Measurements from ENCODE around the gene ZYX.

Gene ZYX

GRCh38 chr7:143416565-143417149 lies 35.5 kb downstream of the ZYX start:
- H3K23ac ChIP-seq (ENCODE audit: low read depth, low read length, poor library complexity): no peak overlapping the region
- no peak overlapping the region for H3K4me3 ChIP-seq (ENCODE audit: low read length in 2 of 2)
- no peak overlapping the region for H4K8ac ChIP-seq (ENCODE audit: low read depth, low read length)
- H2AK5ac ChIP-seq (ENCODE audit: low read depth, low read length): no peak overlapping the region
- no peaks in the 10 kb centered on the region for H3K4me1 ChIP-seq (ENCODE audit: control insufficient read depth in 2 of 2, insufficient read depth in 1 of 2, low read depth in 1 of 2, low read length in 2 of 2)
- H3K18ac ChIP-seq (ENCODE audit: low read length): no peak overlapping the region
- no peak overlapping the region for H3K14ac ChIP-seq (ENCODE audit: low read length)
- H3K27ac ChIP-seq (replicated peaks; ENCODE audit: low read length): no peak overlapping the region
- no peak overlapping the region for H2BK120ac ChIP-seq (ENCODE audit: low read depth, low read length)
- H3K27me3 ChIP-seq (ENCODE audit: control insufficient read depth in 3 of 3, insufficient read depth in 3 of 3, low read depth in 1 of 3, low read length in 3 of 3): peaks cover 0 to 6% (median 0%) of the 10 kb centered on the region in 3 experiments
- no peak overlapping the region for H2AFZ ChIP-seq (ENCODE audit: low read length)
- no peaks in the 10 kb centered on the region for H3K9me3 ChIP-seq (replicated peaks in 1 of 2; ENCODE audit: control insufficient read depth in 2 of 2, insufficient read depth in 1 of 2, low read depth in 1 of 2, low read length in 2 of 2)
- no peak overlapping the region for H2BK12ac ChIP-seq (ENCODE audit: low read length)
- no peak overlapping the region for H2BK15ac ChIP-seq (ENCODE audit: low read length)
- H3K36me3 ChIP-seq (replicated peaks in 1 of 2; ENCODE audit: control insufficient read depth in 2 of 2, insufficient read depth in 2 of 2, low read length in 2 of 2): no peaks in the 10 kb centered on the region
- no CpG with 5 or more reads among the region's 3 CpGs for WGBS, 2 donors (ENCODE audit: extremely low coverage in 2 of 2, insufficient read length in 2 of 2, insufficient replicate concordance in 1 of 2)
- no peak overlapping the region for H3K4me2 ChIP-seq (ENCODE audit: insufficient read depth, low read length, poor library complexity, severe bottlenecking)
- no peak overlapping the region for H3K4ac ChIP-seq (ENCODE audit: low read length)
- no peaks in the 10 kb centered on the region for H3K79me1 ChIP-seq (ENCODE audit: low read depth, low read length)
- H4K91ac ChIP-seq (ENCODE audit: low read depth, low read length, poor library complexity): no peak overlapping the region
- no peak overlapping the region for H3K9ac ChIP-seq (ENCODE audit: low read depth, low read length, poor library complexity)
- peak; percentile 36 for DNase-seq (ENCODE audit: low spot score)
- no peak overlapping the region for H2BK5ac ChIP-seq (ENCODE audit: low read length)

GRCh38 chr7:143417734-143418383 lies 36.7 kb downstream of the ZYX start:
- no peak for DNase-seq (ENCODE audit: low spot score)

GRCh38 chr7:143418681-143419458 lies 37.7 kb downstream of the ZYX start:
- Histone ChIP-seq H3K4ac (ENCODE audit: low read length) (no peak overlapping the region), H2AK5ac (ENCODE audit: low read depth, low read length) (no peak overlapping the region), H3K18ac (ENCODE audit: low read length) (no peak overlapping the region), H3K9ac (ENCODE audit: low read depth, low read length, poor library complexity) (no peak overlapping the region), H3K79me1 (ENCODE audit: low read depth, low read length) (no peaks in the 10 kb centered on the region), H3K4me3 (ENCODE audit: low read length in 2 of 2) (no peak overlapping the region), H3K36me3 (replicated peaks in 1 of 2; ENCODE audit: control insufficient read depth in 2 of 2, insufficient read depth in 2 of 2, low read length in 2 of 2) (no peaks in the 10 kb centered on the region), H2BK15ac (ENCODE audit: low read length) (no peak overlapping the region), H4K91ac (ENCODE audit: low read depth, low read length, poor library complexity) (no peak overlapping the region), H4K8ac (ENCODE audit: low read depth, low read length) (no peak overlapping the region), H3K27ac (replicated peaks; ENCODE audit: low read length) (no peak overlapping the region), H3K23ac (ENCODE audit: low read depth, low read length, poor library complexity) (no peak overlapping the region), H3K4me1 (ENCODE audit: control insufficient read depth in 2 of 2, insufficient read depth in 1 of 2, low read depth in 1 of 2, low read length in 2 of 2) (no peaks in the 10 kb centered on the region), H3K27me3 (ENCODE audit: control insufficient read depth in 3 of 3, insufficient read depth in 3 of 3, low read depth in 1 of 3, low read length in 3 of 3) (peaks cover 0 to 6% (median 0%) of the 10 kb centered on the region in 3 experiments), H2BK12ac (ENCODE audit: low read length) (no peak overlapping the region), H3K9me3 (replicated peaks in 1 of 2; ENCODE audit: control insufficient read depth in 2 of 2, insufficient read depth in 1 of 2, low read depth in 1 of 2, low read length in 2 of 2) (no peaks in the 10 kb centered on the region), H2BK120ac (ENCODE audit: low read depth, low read length) (no peak overlapping the region), H2BK5ac (ENCODE audit: low read length) (no peak overlapping the region), H3K4me2 (ENCODE audit: insufficient read depth, low read length, poor library complexity, severe bottlenecking) (no peak overlapping the region), H2AFZ (ENCODE audit: low read length) (no peak overlapping the region), H3K14ac (ENCODE audit: low read length) (no peak overlapping the region)
- WGBS, 2 donors (ENCODE audit: extremely low coverage in 2 of 2, insufficient read length in 2 of 2, insufficient replicate concordance in 1 of 2): no CpG with 5 or more reads among the region's 11 CpGs
- DNase-seq (ENCODE audit: low spot score): no peak

More at GRCh38 chr7:143417734-143418383, 36.7 kb downstream of the ZYX start:
- no peak overlapping the region for H3K27ac ChIP-seq (replicated peaks; ENCODE audit: low read length)
- H3K18ac ChIP-seq (ENCODE audit: low read length): no peak overlapping the region
- H4K91ac ChIP-seq (ENCODE audit: low read depth, low read length, poor library complexity): no peak overlapping the region
- no peak overlapping the region for H2AK5ac ChIP-seq (ENCODE audit: low read depth, low read length)
- H2AFZ ChIP-seq (ENCODE audit: low read length): no peak overlapping the region
- no peaks in the 10 kb centered on the region for H3K36me3 ChIP-seq (replicated peaks in 1 of 2; ENCODE audit: control insufficient read depth in 2 of 2, insufficient read depth in 2 of 2, low read length in 2 of 2)
- peaks cover 0 to 6% (median 0%) of the 10 kb centered on the region in 3 experiments for H3K27me3 ChIP-seq (ENCODE audit: control insufficient read depth in 3 of 3, insufficient read depth in 3 of 3, low read depth in 1 of 3, low read length in 3 of 3)
- H3K9me3 ChIP-seq (replicated peaks in 1 of 2; ENCODE audit: control insufficient read depth in 2 of 2, insufficient read depth in 1 of 2, low read depth in 1 of 2, low read length in 2 of 2): no peaks in the 10 kb centered on the region
- no peak overlapping the region for H2BK15ac ChIP-seq (ENCODE audit: low read length)
- WGBS, 2 donors (ENCODE audit: extremely low coverage in 2 of 2, insufficient read length in 2 of 2, insufficient replicate concordance in 1 of 2): no CpG with 5 or more reads among the region's 1 CpG
- no peaks in the 10 kb centered on the region for H3K79me1 ChIP-seq (ENCODE audit: low read depth, low read length)
- no peak overlapping the region for H3K23ac ChIP-seq (ENCODE audit: low read depth, low read length, poor library complexity)
- H3K14ac ChIP-seq (ENCODE audit: low read length): no peak overlapping the region
- no peak overlapping the region for H2BK5ac ChIP-seq (ENCODE audit: low read length)
- H3K9ac ChIP-seq (ENCODE audit: low read depth, low read length, poor library complexity): no peak overlapping the region
- H3K4ac ChIP-seq (ENCODE audit: low read length): no peak overlapping the region
- no peak overlapping the region for H3K4me3 ChIP-seq (ENCODE audit: low read length in 2 of 2)
- no peak overlapping the region for H2BK12ac ChIP-seq (ENCODE audit: low read length)
- no peak overlapping the region for H2BK120ac ChIP-seq (ENCODE audit: low read depth, low read length)
- H3K4me1 ChIP-seq (ENCODE audit: control insufficient read depth in 2 of 2, insufficient read depth in 1 of 2, low read depth in 1 of 2, low read length in 2 of 2): no peaks in the 10 kb centered on the region
- H4K8ac ChIP-seq (ENCODE audit: low read depth, low read length): no peak overlapping the region
- H3K4me2 ChIP-seq (ENCODE audit: insufficient read depth, low read length, poor library complexity, severe bottlenecking): no peak overlapping the region

GRCh38 chr7:143419880-143420279 lies 38.7 kb downstream of the ZYX start:
- no peak overlapping the region for H3K14ac ChIP-seq (ENCODE audit: low read length)
- H4K91ac ChIP-seq (ENCODE audit: low read depth, low read length, poor library complexity): no peak overlapping the region
- no peak overlapping the region for H3K9ac ChIP-seq (ENCODE audit: low read depth, low read length, poor library complexity)
- no peaks in the 10 kb centered on the region for H3K9me3 ChIP-seq (replicated peaks in 1 of 2; ENCODE audit: control insufficient read depth in 2 of 2, insufficient read depth in 1 of 2, low read depth in 1 of 2, low read length in 2 of 2)
- no peak overlapping the region for H3K4ac ChIP-seq (ENCODE audit: low read length)
- H4K8ac ChIP-seq (ENCODE audit: low read depth, low read length): no peak overlapping the region
- H3K27ac ChIP-seq (replicated peaks; ENCODE audit: low read length): no peak overlapping the region
- H3K23ac ChIP-seq (ENCODE audit: low read depth, low read length, poor library complexity): no peak overlapping the region
- H2BK12ac ChIP-seq (ENCODE audit: low read length): no peak overlapping the region
- H3K4me2 ChIP-seq (ENCODE audit: insufficient read depth, low read length, poor library complexity, severe bottlenecking): no peak overlapping the region
- no peak overlapping the region for H2BK120ac ChIP-seq (ENCODE audit: low read depth, low read length)
- H2BK5ac ChIP-seq (ENCODE audit: low read length): no peak overlapping the region
- no peaks in the 10 kb centered on the region for H3K36me3 ChIP-seq (replicated peaks in 1 of 2; ENCODE audit: control insufficient read depth in 2 of 2, insufficient read depth in 2 of 2, low read length in 2 of 2)
- peaks cover 0 to 6% (median 0%) of the 10 kb centered on the region in 3 experiments for H3K27me3 ChIP-seq (ENCODE audit: control insufficient read depth in 3 of 3, insufficient read depth in 3 of 3, low read depth in 1 of 3, low read length in 3 of 3)
- H2BK15ac ChIP-seq (ENCODE audit: low read length): no peak overlapping the region
- H2AK5ac ChIP-seq (ENCODE audit: low read depth, low read length): no peak overlapping the region
- no peaks in the 10 kb centered on the region for H3K79me1 ChIP-seq (ENCODE audit: low read depth, low read length)
- H3K4me1 ChIP-seq (ENCODE audit: control insufficient read depth in 2 of 2, insufficient read depth in 1 of 2, low read depth in 1 of 2, low read length in 2 of 2): no peaks in the 10 kb centered on the region
- H3K4me3 ChIP-seq (ENCODE audit: low read length in 2 of 2): no peak overlapping the region
- no peak overlapping the region for H2AFZ ChIP-seq (ENCODE audit: low read length)
- H3K18ac ChIP-seq (ENCODE audit: low read length): no peak overlapping the region
- WGBS, 2 donors (ENCODE audit: extremely low coverage in 2 of 2, insufficient read length in 2 of 2, insufficient replicate concordance in 1 of 2): no CpG with 5 or more reads among the region's 4 CpGs
- DNase-seq (ENCODE audit: low spot score): no peak

Data from neuronal stem cell (in vitro differentiated cells).